Fibroblast of the aortic adventitia (primary cell): ENCODE results near the gene SNX3. TPM values are rescaled to one million over a fixed set of nuclear protein-coding genes. Genes with fewer than 3 reads are reported as not detected.
"Not testable (repeated sequence)": the region's sequence is repeated elsewhere in the genome, so short reads cannot be mapped to it uniquely, and the experiment has no call there.

ENCODE experiments used
- DNase-seq: peaks from one replicate; pipeline ENCODE4 v3.0.0-alpha.2; 2010; ENCODE audit warnings: low read depth
- H3K4me3 ChIP-seq: 2 replicates; pipeline ENCODE4 v1.5.1; 2011; ENCODE audit warnings: low read depth, mild to moderate bottlenecking, control low read depth, low read length, moderate library complexity
- total RNA-seq: library from RNA; depleted of rRNA; stranded (reverse); fragments of >200 nt; gene quantifications from 2 replicates; pipeline ENCODE4 v1.2.3, GENCODE V29; 2012; ENCODE audit warnings: low replicate concordance
- TF ChIP-seq, protein P1 (sequence below): IDR thresholded peaks from 2 replicates; pipeline ENCODE4 v1.5.1; 2011; ENCODE audit warnings: mild to moderate bottlenecking, low read length, control low read depth, inconsistent platforms; ENCODE audit not compliant: insufficient read depth

Gene SNX3
- total RNA-seq, 1 donor = 266 TPM

DNA sequence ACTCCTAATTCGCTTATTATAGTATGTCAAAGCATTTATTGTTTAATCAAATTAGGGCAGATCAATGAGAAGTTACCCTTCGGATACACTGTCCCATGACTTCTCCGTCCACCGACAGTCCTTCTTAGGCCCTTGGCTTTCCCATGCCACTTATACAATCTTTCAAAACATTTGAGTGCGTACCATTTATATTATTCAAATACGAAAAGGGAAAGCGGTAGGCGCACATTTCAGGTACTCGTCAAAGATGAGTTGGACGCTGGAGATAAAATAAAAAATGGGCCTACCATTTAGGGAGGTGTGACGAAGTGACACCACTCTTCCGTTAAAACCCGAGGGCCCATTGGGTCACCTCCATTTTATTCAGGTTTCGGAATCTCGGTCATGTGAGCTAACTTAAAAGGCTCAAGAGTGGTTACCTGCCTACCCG lies 33.5 kb upstream of the SNX3 start:
- H3K4me3 ChIP-seq = peak overlapping the region; percentile 80
- TF ChIP-seq, protein P1, sequence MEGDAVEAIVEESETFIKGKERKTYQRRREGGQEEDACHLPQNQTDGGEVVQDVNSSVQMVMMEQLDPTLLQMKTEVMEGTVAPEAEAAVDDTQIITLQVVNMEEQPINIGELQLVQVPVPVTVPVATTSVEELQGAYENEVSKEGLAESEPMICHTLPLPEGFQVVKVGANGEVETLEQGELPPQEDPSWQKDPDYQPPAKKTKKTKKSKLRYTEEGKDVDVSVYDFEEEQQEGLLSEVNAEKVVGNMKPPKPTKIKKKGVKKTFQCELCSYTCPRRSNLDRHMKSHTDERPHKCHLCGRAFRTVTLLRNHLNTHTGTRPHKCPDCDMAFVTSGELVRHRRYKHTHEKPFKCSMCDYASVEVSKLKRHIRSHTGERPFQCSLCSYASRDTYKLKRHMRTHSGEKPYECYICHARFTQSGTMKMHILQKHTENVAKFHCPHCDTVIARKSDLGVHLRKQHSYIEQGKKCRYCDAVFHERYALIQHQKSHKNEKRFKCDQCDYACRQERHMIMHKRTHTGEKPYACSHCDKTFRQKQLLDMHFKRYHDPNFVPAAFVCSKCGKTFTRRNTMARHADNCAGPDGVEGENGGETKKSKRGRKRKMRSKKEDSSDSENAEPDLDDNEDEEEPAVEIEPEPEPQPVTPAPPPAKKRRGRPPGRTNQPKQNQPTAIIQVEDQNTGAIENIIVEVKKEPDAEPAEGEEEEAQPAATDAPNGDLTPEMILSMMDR = no peak
- no peak for DNase-seq

DNA sequence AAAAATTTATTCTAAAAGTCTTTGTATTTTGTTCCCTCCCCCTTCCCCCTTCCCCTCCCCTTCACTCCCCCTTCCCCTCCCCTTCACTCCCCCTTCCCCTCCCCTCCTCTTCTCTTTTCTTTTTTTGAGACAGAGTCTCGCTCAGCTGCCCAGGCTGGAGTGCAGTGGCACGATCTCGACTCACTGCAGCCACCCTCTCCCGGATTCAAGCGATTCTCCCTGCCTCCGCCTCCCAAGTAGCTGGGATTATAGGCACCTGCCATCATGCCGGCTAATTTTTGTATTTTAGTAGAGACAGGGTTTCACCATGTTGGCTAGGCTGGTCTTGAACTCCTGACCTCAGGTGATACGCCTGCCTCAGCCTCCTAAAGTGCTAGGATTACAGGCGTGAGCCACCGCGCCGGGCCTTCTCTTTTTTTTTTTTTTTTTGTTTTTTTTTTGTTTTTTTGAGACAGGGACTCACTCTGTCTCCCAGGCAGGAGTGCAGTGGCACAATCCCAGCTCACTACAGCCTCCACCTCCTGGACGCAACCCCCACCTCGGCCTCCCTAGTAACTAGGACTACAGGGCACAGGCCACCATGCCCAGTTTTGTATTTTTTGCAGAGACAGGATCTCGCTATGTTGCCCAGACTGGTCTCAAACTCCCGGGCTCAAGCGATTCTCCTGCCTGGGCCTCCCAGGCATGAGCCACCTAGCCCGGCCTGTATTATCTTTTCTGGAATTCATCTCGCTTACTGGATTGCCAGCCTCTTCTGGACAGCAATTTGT lies 32.9 kb upstream of the SNX3 start:
- H3K4me3 ChIP-seq = no peak overlapping the region
- DNase-seq = no peak
- TF ChIP-seq, protein P1 = no peak

DNA sequence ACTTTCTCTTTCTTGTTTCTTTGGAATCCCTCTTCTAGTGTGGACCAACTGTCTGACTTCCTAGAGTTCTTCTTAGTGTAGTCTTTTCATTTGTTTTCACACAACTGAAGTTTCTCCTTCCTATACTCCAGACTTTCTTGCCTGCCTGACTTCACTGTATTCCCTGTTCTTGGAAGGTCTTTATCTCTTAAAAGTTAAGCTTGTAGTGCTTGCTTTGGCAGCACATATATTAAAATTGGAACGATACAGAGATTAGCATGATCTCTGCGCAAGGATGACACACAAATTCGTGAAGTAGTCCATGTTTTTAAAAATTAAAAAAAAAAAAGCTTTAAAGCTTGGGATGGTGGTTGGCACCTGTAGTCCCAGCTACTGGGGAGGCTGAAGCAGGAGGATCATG lies 31.7 kb upstream of the SNX3 start:
- not testable (repeated sequence) for H3K4me3 ChIP-seq
- DNase-seq = peak; percentile 57

DNA sequence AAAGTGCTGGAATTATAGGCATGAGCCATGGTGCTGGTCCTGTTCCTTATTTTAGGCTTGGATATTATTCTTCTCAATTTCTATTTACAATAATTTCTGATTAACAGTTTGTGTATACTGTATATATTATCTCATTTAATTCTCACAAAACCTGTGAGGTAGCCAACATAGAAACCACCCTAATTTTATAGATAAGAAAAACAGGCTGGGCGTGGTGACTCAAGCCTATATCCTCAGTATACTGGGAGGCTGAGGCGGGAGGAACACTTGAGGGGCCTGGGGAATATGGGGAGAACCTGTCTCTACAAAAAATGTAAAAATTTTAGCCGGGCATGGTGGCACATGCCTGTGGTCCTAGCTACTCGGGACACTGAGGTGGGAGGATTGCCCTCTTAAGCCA lies 30.3 kb upstream of the SNX3 start:
- DNase-seq = no peak
- TF ChIP-seq, protein P1 = no peak

DNA sequence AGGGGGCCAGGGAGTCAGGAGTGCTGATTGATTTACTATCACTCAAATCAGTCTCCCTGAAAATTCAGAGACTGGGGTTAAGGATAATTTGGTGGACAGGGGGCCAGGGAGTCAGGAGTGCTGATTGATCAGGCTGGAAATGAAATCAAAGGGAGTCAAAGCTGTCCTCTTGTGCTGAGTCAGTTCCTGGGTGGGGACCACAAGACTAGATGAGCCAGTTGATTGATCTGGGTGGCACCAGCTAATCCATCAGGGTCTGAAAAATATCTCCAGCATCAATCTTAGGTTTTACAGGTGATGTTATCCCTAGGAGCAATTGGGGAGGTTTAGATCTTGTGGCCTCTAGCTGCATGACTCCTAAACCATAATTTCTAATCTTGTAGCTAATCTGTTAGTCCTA lies 27.9 kb upstream of the SNX3 start:
- DNase-seq = no peak
- TF ChIP-seq, protein P1 = no peak
- no peak overlapping the region for H3K4me3 ChIP-seq

More for the DNA sequence above, 30.3 kb upstream of the SNX3 start:
- no peak overlapping the region for H3K4me3 ChIP-seq

DNA sequence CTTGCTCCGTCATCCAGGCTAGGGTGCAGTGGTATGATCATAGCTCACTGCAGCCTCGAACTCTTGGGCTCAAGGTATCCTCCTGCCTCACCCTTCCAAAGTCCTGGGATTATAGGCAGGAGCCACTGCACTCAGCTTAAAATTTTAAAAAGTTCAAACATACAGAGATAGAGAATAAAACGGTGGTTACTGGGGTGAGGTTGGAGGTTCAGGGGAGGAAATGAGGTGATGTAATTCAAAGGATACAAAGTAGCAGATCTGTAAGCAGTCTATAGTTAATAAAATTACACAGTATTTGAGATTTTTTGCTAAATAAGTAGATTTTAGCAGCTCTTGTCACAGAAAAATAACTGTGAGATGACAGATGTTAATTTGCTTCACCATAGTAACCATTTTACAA lies 26.5 kb upstream of the SNX3 start:
- H3K4me3 ChIP-seq = no peak overlapping the region
- no peak for DNase-seq
- TF ChIP-seq, protein P1 = no peak

DNA sequence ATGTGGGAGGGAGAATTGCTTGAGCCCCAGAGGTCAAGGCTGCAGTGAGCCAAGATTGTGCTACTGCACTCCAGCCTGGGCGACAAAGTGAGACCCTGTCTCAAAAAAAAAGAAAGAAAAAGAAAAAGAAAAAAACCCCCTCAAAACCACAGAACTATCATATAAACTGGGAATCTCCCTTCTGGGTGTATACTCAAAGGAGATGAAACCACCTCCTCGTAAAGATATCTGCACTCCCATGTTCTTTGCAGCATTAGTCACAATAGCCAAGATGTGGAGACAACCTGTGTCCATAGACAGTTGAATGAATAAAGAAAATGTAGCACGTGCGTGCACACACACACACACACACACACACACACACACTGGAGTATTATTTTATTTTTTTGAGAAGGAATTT lies 25.5 kb upstream of the SNX3 start:
- TF ChIP-seq, protein P1 = no peak

More for the DNA sequence above, 25.5 kb upstream of the SNX3 start:
- DNase-seq = no peak
- no peak overlapping the region for H3K4me3 ChIP-seq
